Nephron (organoid): Measurements from ENCODE around the gene COL4A3.

ENCODE experiments used
- H3K27ac Mint-ChIP-seq, 3 experiments: 2 replicates each; pipeline ENCODE4 v1.8.0; 2020; ENCODE audit warnings: mixed read lengths in 3 of 3, mild to moderate bottlenecking in 2 of 3, moderate library complexity in 1 of 3
- H3K27me3 Mint-ChIP-seq: 2 replicates; pipeline ENCODE4 v1.8.0; 2021; ENCODE audit warnings: low read depth, mild to moderate bottlenecking, moderate library complexity, mixed read lengths
- H3K36me3 Mint-ChIP-seq: 2 replicates; pipeline ENCODE4 v1.8.0; 2020; ENCODE audit warnings: low read depth, mixed read lengths
- H3K4me1 Mint-ChIP-seq: 2 replicates; pipeline ENCODE4 v1.8.0; 2020; ENCODE audit warnings: mixed read lengths
- H3K4me3 Mint-ChIP-seq, 3 experiments: 2 replicates each; pipeline ENCODE4 v1.8.0; 2020; ENCODE audit warnings: mild to moderate bottlenecking in 3 of 3, mixed read lengths in 3 of 3, moderate library complexity in 2 of 3
- H3K9me3 Mint-ChIP-seq: 2 replicates; pipeline ENCODE4 v1.8.0; 2020; ENCODE audit warnings: mixed read lengths
- TF ChIP-seq, protein P1 (sequence below), 3 experiments: fragments of 200-600 bp; sonication (generic); IDR thresholded peaks; one replicate each; pipeline ENCODE4 v1.5.0; 2021; ENCODE audit warnings: antibody characterized with exemption in 3 of 3; ENCODE audit not compliant: unreplicated experiment in 3 of 3

COL4A3 gene

DNA sequence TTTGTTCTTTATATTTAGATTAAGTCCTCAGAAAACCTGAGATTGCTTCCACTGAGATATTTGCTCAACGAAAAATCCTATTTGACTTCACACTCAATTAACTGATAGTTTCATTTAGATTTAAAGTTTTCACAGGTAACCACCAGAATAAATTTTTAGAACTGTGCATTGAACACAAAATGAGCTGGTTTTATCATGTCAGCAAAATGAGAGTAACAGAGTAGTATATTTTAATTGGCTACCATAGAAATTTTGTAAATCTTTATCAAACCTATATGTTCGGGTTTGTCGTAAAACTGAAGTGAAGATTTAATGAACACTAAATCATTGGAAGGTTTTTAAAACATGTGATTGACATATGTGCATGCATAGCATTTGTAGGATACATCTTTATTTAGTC, 127.9 kb downstream of the COL4A3 start:
- no peak overlapping the region for H3K4me3 Mint-ChIP-seq
- TF ChIP-seq, protein P1, sequence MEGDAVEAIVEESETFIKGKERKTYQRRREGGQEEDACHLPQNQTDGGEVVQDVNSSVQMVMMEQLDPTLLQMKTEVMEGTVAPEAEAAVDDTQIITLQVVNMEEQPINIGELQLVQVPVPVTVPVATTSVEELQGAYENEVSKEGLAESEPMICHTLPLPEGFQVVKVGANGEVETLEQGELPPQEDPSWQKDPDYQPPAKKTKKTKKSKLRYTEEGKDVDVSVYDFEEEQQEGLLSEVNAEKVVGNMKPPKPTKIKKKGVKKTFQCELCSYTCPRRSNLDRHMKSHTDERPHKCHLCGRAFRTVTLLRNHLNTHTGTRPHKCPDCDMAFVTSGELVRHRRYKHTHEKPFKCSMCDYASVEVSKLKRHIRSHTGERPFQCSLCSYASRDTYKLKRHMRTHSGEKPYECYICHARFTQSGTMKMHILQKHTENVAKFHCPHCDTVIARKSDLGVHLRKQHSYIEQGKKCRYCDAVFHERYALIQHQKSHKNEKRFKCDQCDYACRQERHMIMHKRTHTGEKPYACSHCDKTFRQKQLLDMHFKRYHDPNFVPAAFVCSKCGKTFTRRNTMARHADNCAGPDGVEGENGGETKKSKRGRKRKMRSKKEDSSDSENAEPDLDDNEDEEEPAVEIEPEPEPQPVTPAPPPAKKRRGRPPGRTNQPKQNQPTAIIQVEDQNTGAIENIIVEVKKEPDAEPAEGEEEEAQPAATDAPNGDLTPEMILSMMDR (IDR thresholded peaks at IDR 0.05; ENCODE audit: unreplicated experiment in 3 of 3), result no peak
- no peaks in the 10 kb centered on the region for H3K27me3 Mint-ChIP-seq

GRCh38 chr2:227293531-227293930, 129.1 kb downstream of the COL4A3 start:
- TF ChIP-seq, protein P1 (IDR thresholded peaks at IDR 0.05; ENCODE audit: unreplicated experiment in 3 of 3), result no peak
- Mint-ChIP-seq H3K36me3 (no peaks in the 10 kb centered on the region), H3K9me3 (no peaks in the 10 kb centered on the region), H3K4me1 (no peaks in the 10 kb centered on the region), H3K27ac (no peak overlapping the region), H3K27me3 (peaks cover 3% of the 10 kb centered on the region), H3K4me3 (no peak overlapping the region)

More for the DNA sequence above, 127.9 kb downstream of the COL4A3 start:
- Mint-ChIP-seq H3K27ac (no peak overlapping the region), H3K4me1 (no peaks in the 10 kb centered on the region), H3K9me3 (no peaks in the 10 kb centered on the region), H3K36me3 (no peaks in the 10 kb centered on the region)

DNA sequence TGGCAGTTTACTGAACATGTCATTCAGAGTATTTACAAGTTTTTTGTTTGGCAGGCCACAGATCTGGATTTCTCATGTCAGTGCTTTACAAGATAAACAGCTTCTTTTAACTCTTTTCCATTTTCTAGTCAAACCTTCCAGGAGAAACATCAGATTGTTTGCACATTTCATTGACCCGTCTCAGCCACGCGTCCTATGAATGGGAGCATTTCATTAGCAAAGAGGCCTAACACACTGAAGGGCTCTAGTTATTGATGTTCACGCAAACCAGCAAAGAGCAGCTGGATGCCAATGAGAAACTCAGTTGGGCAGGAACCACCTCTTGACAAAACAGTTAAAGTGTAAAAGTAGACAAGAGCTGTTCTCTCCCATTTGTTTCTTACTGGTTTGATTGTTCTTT, 131.4 kb downstream of the COL4A3 start:
- TF ChIP-seq, protein P1 (IDR thresholded peaks at IDR 0.05; ENCODE audit: unreplicated experiment in 3 of 3), result no peak
- Mint-ChIP-seq H3K36me3 (no peaks in the 10 kb centered on the region), H3K27ac (no peak overlapping the region)

GRCh38 chr2:227296671-227297405, 132.4 kb downstream of the COL4A3 start:
- Mint-ChIP-seq H3K9me3 (no peaks in the 10 kb centered on the region), H3K4me1 (no peaks in the 10 kb centered on the region), H3K4me3 (no peak overlapping the region), H3K36me3 (no peaks in the 10 kb centered on the region), H3K27ac (no peak overlapping the region), H3K27me3 (peaks cover 3% of the 10 kb centered on the region)
- TF ChIP-seq, protein P1 (IDR thresholded peaks at IDR 0.05; ENCODE audit: unreplicated experiment in 3 of 3), result no peak

More for the DNA sequence above, 131.4 kb downstream of the COL4A3 start:
- Mint-ChIP-seq H3K9me3 (no peaks in the 10 kb centered on the region), H3K4me1 (no peaks in the 10 kb centered on the region), H3K4me3 (no peak overlapping the region), H3K27me3 (peaks cover 3% of the 10 kb centered on the region)

GRCh38 chr2:227301523-227301922, 137.1 kb downstream of the COL4A3 start:
- TF ChIP-seq, protein P1 (IDR thresholded peaks at IDR 0.05; ENCODE audit: unreplicated experiment in 3 of 3), result no peak
- Mint-ChIP-seq H3K4me3 (no peak overlapping the region), H3K36me3 (no peaks in the 10 kb centered on the region), H3K9me3 (no peaks in the 10 kb centered on the region), H3K27me3 (peaks cover 3% of the 10 kb centered on the region), H3K4me1 (no peaks in the 10 kb centered on the region), H3K27ac (no peak overlapping the region)

GRCh38 chr2:227308784-227309183, 144.4 kb downstream of the COL4A3 start:
- Mint-ChIP-seq H3K27me3 (no peaks in the 10 kb centered on the region), H3K9me3 (no peaks in the 10 kb centered on the region), H3K27ac (no peak overlapping the region), H3K4me1 (no peaks in the 10 kb centered on the region), H3K4me3 (no peak overlapping the region), H3K36me3 (no peaks in the 10 kb centered on the region)
- TF ChIP-seq, protein P1 (IDR thresholded peaks at IDR 0.05; ENCODE audit: unreplicated experiment in 3 of 3), result no peak
